Mesenchymal stem cell (in vitro differentiated cells and primary cell): ENCODE data around the gene ZNF740.
"Not testable (repeated sequence)": the region's sequence is repeated elsewhere in the genome, so short reads cannot be mapped to it uniquely, and the experiment has no call there.

Source experiments
- DNase-seq: peaks from one replicate; pipeline ENCODE4 v3.0.0-alpha.2; 2013
- H2AFZ ChIP-seq: one replicate; pipeline ENCODE4 v1.6.1; 2013; ENCODE audit warnings: low read depth, mild to moderate bottlenecking, control low read depth, inconsistent platforms, low read length, moderate library complexity
- H2AK5ac ChIP-seq: 2 replicates; pipeline ENCODE4 v1.6.1; 2013; ENCODE audit warnings: low read length, moderate library complexity, mild to moderate bottlenecking, inconsistent platforms; ENCODE audit not compliant: severe bottlenecking
- H2BK120ac ChIP-seq: one replicate; pipeline ENCODE4 v1.6.1; 2013; ENCODE audit warnings: low read depth, mild to moderate bottlenecking, inconsistent platforms, low read length, moderate library complexity
- H2BK12ac ChIP-seq, 2 experiments: one replicate each; pipeline ENCODE4 v1.6.1; 2013; ENCODE audit warnings: inconsistent platforms in 2 of 2, low read length in 2 of 2, mild to moderate bottlenecking in 2 of 2, moderate library complexity in 2 of 2, control low read depth in 1 of 2
- H2BK15ac ChIP-seq: one replicate; pipeline ENCODE4 v1.6.1; 2013; ENCODE audit warnings: mild to moderate bottlenecking, low read depth, inconsistent platforms; ENCODE audit not compliant: poor library complexity, severe bottlenecking
- H2BK5ac ChIP-seq: 2 replicates; pipeline ENCODE4 v1.6.1; 2013; ENCODE audit warnings: low read depth, mild to moderate bottlenecking, low read length, control low read depth, inconsistent platforms; ENCODE audit not compliant: poor library complexity, severe bottlenecking
- H3K14ac ChIP-seq, 2 experiments: one replicate each; pipeline ENCODE4 v1.6.1; 2013; ENCODE audit warnings: inconsistent platforms in 2 of 2, low read length in 2 of 2, control low read depth in 1 of 2, mild to moderate bottlenecking in 1 of 2, moderate library complexity in 1 of 2
- H3K18ac ChIP-seq, 2 experiments: one replicate each; pipeline ENCODE4 v1.6.1; 2013; ENCODE audit warnings: inconsistent platforms in 2 of 2, low read length in 2 of 2, control low read depth in 1 of 2, low read depth in 1 of 2, mild to moderate bottlenecking in 1 of 2
- H3K23ac ChIP-seq, 2 experiments: one replicate each; pipeline ENCODE4 v1.6.1; 2013; ENCODE audit warnings: inconsistent platforms in 2 of 2, low read length in 2 of 2, mild to moderate bottlenecking in 2 of 2, moderate library complexity in 2 of 2, control low read depth in 1 of 2
- H3K27ac ChIP-seq: 2 replicates; pipeline ENCODE4 v1.5.1; 2013; ENCODE audit warnings: mild to moderate bottlenecking, moderate library complexity, low read length, control low read depth, inconsistent platforms; ENCODE audit not compliant: poor library complexity, severe bottlenecking
- H3K27me3 ChIP-seq, 2 experiments: 2 replicates each; pipeline versions ENCODE4 v1.6.1 to v1.7.0; 2013; ENCODE audit warnings: low read length in 2 of 2, mild to moderate bottlenecking in 2 of 2, moderate library complexity in 2 of 2, control low read depth in 1 of 2, inconsistent platforms in 1 of 2; ENCODE audit not compliant: control insufficient read depth in 1 of 2, insufficient read depth in 1 of 2
- H3K36me3 ChIP-seq, 2 experiments: 2 replicates each; pipeline versions ENCODE4 v1.6.1 to v1.7.0; 2013; ENCODE audit warnings: low read length in 2 of 2, control low read depth in 1 of 2, inconsistent platforms in 1 of 2, low read depth in 1 of 2, mild to moderate bottlenecking in 1 of 2; ENCODE audit not compliant: insufficient read depth in 2 of 2, control insufficient read depth in 1 of 2
- H3K4ac ChIP-seq, 2 experiments: one replicate each; pipeline ENCODE4 v1.6.1; 2013; ENCODE audit warnings: inconsistent platforms in 2 of 2, low read length in 2 of 2, mild to moderate bottlenecking in 2 of 2, moderate library complexity in 2 of 2, control low read depth in 1 of 2, low read depth in 1 of 2
- H3K4me1 ChIP-seq: 2 replicates; pipeline ENCODE4 v1.6.1; 2013; ENCODE audit warnings: low read depth, low read length, control low read depth; ENCODE audit not compliant: control insufficient read depth, insufficient read depth
- H3K4me2 ChIP-seq: 2 replicates; pipeline ENCODE4 v1.6.1; 2013; ENCODE audit warnings: low read length, mild to moderate bottlenecking, inconsistent platforms; ENCODE audit not compliant: poor library complexity, severe bottlenecking
- H3K4me3 ChIP-seq, 2 experiments: 2 replicates each; pipeline versions ENCODE4 v1.5.1 to v1.7.0; 2013; ENCODE audit warnings: low read length in 2 of 2, mild to moderate bottlenecking in 2 of 2, control low read depth in 1 of 2, low read depth in 1 of 2; ENCODE audit not compliant: insufficient read depth in 1 of 2
- H3K79me1 ChIP-seq: replicated peaks from 2 replicates; pipeline ENCODE4 v1.6.1; 2013; ENCODE audit warnings: mild to moderate bottlenecking, control low read depth, low read length, inconsistent platforms; ENCODE audit not compliant: poor library complexity, severe bottlenecking
- H3K9ac ChIP-seq: 2 replicates; pipeline ENCODE4 v1.7.0; 2013; ENCODE audit warnings: mild to moderate bottlenecking, low read length, moderate library complexity
- H3K9me3 ChIP-seq: 2 replicates; pipeline ENCODE4 v1.7.0; 2013; ENCODE audit warnings: mild to moderate bottlenecking, low read length; ENCODE audit not compliant: control insufficient read depth
- H4K8ac ChIP-seq: one replicate; pipeline ENCODE4 v1.6.1; 2013; ENCODE audit warnings: inconsistent platforms, mild to moderate bottlenecking, low read length, moderate library complexity
- H4K91ac ChIP-seq: one replicate; pipeline ENCODE4 v1.6.1; 2013; ENCODE audit warnings: mild to moderate bottlenecking, low read length, inconsistent platforms
- WGBS: methylation state at CpG from one replicate; pipeline ENCODE4 v1.1.7; 2013; ENCODE audit warnings: mixed read lengths; 5-methylcytosine and 5-hydroxymethylcytosine counted together

The ZNF740 gene

DNA sequence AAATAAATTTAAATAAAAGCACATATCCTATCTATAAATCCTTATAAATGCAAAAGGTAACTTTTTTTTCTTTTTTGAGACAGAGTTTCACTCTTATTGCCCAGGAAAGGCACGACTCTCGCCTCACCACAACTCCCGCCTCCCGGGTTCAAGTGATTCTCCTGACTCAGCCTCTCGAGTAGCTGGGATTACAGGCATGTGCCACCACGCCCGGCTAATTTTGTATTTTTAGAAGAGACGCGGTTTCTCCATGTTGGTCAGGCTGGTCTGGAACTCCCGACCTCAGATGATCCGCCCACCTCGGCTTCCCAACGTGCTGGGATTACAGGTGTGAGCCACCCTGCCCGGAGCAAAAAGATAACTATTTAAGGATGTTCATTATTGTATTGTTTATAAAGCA lies 1.7 kb upstream of the ZNF740 start:
- H2BK120ac ChIP-seq, H3K23ac ChIP-seq, H3K4me3 ChIP-seq, H4K91ac ChIP-seq, H3K18ac ChIP-seq, H3K9me3 ChIP-seq, H3K27me3 ChIP-seq, H2BK12ac ChIP-seq, H2AK5ac ChIP-seq, H4K8ac ChIP-seq, H3K4me2 ChIP-seq, H3K27ac ChIP-seq, DNase-seq, H3K14ac ChIP-seq, H2BK5ac ChIP-seq, H2AFZ ChIP-seq, H2BK15ac ChIP-seq, H3K4ac ChIP-seq, H3K4me1 ChIP-seq: not testable (repeated sequence)
- Histone ChIP-seq H3K9ac (peak overlapping the region; percentile 98), H3K36me3 (peaks cover 7 to 22% of the 10 kb centered on the region in 2 experiments), H3K79me1 (peaks cover 18% of the 10 kb centered on the region)
- WGBS: 93% methylated on average over 11 of the region's 14 CpGs

DNA sequence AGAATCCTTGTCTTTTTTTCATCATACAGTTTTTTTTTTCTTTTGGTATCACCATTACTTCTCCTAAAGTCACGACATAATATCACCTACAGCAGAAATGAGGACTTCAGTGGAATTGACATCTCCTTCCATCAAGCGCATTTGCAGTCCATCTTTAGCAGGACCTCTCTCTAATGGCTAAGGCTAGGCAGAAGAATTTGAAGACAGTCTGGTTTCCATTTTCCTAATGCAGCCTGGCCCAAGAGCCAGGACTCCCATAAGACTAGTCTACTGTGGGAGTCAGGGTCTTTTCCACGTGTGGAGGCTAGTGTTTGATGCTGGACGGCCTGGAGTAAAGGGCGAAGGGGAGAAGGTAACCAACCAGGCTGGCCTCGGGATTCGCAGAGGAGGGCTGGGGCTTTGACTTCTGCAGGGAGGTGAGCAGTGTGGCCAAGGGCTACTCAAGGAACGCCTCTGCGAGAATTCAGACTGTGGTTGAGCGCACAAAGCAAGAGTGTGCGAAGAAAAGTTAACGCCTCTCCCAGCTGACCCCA lies 769 bp upstream of the ZNF740 start:
- Histone ChIP-seq H3K4me2 (peak overlapping the region; percentile 96), H2AK5ac (peak overlapping the region; percentile 84), H3K9me3 (no peaks in the 10 kb centered on the region), H2BK5ac (peak overlapping the region; percentile 88), H3K36me3 (peaks cover 14 to 31% of the 10 kb centered on the region in 2 experiments), H3K9ac (peak overlapping the region; percentile 98), H3K27me3 (no peaks in the 10 kb centered on the region), H2BK12ac (peak overlapping the region in 1 of 2 experiments; percentile 18), H2BK15ac (no peak overlapping the region), H3K27ac (peak overlapping the region; percentile 99), H3K4me3 (peak overlapping the region; percentile 89 to 95), H3K23ac (peak overlapping the region in 1 of 2 experiments; percentile 54), H2AFZ (peak overlapping the region; percentile 94), H4K91ac (peak overlapping the region; percentile 82), H3K79me1 (peaks cover 21% of the 10 kb centered on the region), H3K14ac (peak overlapping the region in 1 of 2 experiments; percentile 95), H2BK120ac (peak overlapping the region; percentile 64), H3K4me1 (peaks cover 9% of the 10 kb centered on the region), H3K18ac (peak overlapping the region; percentile 86 to 94), H3K4ac (peak overlapping the region; percentile 86 to 94), H4K8ac (peak overlapping the region; percentile 98)
- WGBS: 18% methylated on average over 12 of the region's 12 CpGs
- DNase-seq: no peak

DNA sequence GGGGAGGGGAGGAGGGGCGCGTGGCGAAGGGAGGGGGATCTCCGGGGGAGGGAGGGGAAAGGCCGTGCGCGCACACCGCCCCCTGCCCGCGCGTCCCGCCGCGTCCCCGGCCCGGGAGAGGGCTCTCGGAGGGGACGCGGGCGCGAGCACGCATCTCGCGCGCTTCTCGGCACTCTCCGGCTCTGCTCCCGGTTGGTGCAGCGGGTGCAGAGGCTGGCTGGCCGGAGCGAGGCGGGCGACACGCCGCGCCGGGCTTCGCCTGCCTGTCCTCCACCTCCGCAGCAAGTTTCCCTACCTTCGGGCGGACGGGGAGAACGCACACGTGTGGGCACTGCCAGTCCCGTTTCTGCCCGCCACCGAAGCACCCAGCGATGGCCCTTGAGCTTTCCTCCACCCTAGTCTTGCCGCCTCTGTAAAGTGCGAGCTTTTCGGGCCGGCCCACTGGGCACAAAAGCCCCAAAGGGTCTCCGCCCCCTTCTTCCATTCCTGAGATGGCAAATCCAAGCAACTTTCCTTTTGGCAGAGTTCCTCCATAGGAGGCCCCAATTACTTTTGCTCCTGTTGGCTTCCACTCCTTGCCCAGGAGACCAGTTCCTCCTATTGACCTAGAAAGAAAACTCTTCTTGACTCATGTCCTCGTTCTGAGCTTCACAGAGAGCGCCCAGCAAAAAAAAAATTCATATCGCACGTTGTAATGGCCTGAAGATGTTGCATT lies 566 bp downstream of the ZNF740 start:
- Histone ChIP-seq H4K91ac (peak overlapping the region; percentile 82), H3K9me3 (no peaks in the 10 kb centered on the region), H3K36me3 (peaks cover 22 to 44% of the 10 kb centered on the region in 2 experiments), H2BK5ac (peak overlapping the region; percentile 52), H2BK15ac (peak overlapping the region; percentile 26), H3K4me1 (peaks cover 5% of the 10 kb centered on the region), H2BK12ac (no peak overlapping the region), H3K4me3 (peak overlapping the region; percentile 89 to 95), H3K4ac (peak overlapping the region; percentile 98 to 100), H2AK5ac (no peak overlapping the region), H3K79me1 (peaks cover 30% of the 10 kb centered on the region), H3K23ac (peak overlapping the region in 1 of 2 experiments; percentile 57), H2BK120ac (peak overlapping the region; percentile 94), H3K27me3 (no peaks in the 10 kb centered on the region), H3K4me2 (peak overlapping the region; percentile 86), H4K8ac (peak overlapping the region; percentile 98), H3K27ac (peak overlapping the region; percentile 79), H3K18ac (peak overlapping the region; percentile 58 to 99), H3K14ac (peak overlapping the region in 1 of 2 experiments; percentile 100), H2AFZ (peak overlapping the region; percentile 90), H3K9ac (peak overlapping the region; percentile 98)
- peak; percentile 83 for DNase-seq
- 5% methylated on average over 34 of the region's 57 CpGs for WGBS

DNA sequence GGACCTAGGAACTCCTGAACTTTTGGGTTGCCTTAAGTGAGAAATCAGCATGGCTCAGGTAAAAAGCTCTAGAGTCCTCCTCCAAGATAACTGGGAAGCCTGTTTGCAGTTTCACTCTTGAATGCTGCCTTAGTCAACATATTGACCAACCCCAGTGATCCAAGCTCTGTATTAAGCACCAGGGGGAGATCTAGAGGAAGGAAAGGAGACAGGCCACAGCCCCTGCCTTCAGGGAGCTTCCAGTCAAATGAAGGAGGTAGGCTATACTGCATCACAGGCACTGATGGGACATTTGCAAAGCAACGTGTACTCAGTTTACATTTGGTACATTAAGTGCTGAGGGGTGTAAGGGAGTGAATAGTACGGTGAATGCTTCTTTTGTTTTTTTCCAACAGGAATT lies 1.4 kb downstream of the ZNF740 start:
- Histone ChIP-seq H3K27me3 (no peaks in the 10 kb centered on the region), H2AK5ac (no peak overlapping the region), H3K79me1 (peaks cover 29% of the 10 kb centered on the region), H3K4me3 (peak overlapping the region in 1 of 2 experiments; percentile 89), H3K18ac (no peak overlapping the region), H2BK12ac (no peak overlapping the region), H3K9ac (peak overlapping the region; percentile 98), H4K8ac (peak overlapping the region; percentile 22), H3K14ac (no peak overlapping the region), H2BK15ac (no peak overlapping the region), H3K4me2 (peak overlapping the region; percentile 86), H3K27ac (peak overlapping the region; percentile 19), H3K23ac (no peak overlapping the region), H4K91ac (no peak overlapping the region), H2BK5ac (no peak overlapping the region), H2AFZ (no peak overlapping the region), H3K4me1 (peaks cover 5% of the 10 kb centered on the region), H3K36me3 (peaks cover 26 to 53% of the 10 kb centered on the region in 2 experiments), H3K9me3 (no peaks in the 10 kb centered on the region), H3K4ac (no peak overlapping the region), H2BK120ac (no peak overlapping the region)
- 98% methylated on average over 2 of the region's 2 CpGs for WGBS
- DNase-seq: peak; percentile 23
